Activated CD4-positive, alpha-beta T cell treated with anti-CD3 and anti-CD28 coated beads for 36 hours (primary cell): ENCODE measurements around the gene ACOT8. TPM values are rescaled to one million over a fixed set of nuclear protein-coding genes. Genes with fewer than 3 reads are reported as not detected.
A peak's percentile ranks its signal among the peaks of the same experiment; 100 is the strongest.

Experiments used
- ATAC-seq: fragments of 200-7000 bp; cut with Tn5 transposase; one replicate; pipeline ENCODE4 v1.10.0; 2021; ENCODE audit warnings: mild to moderate bottlenecking, moderate library complexity
- CTCF ChIA-PET: fragments of 350-600 bp; sonication (Branson Sonifier 250); formaldehyde crosslinking; loops from one replicate; lab custom pipeline; 2021; ENCODE audit warnings: antibody characterized with exemption; lab: Charles Lee
- POLR2A ChIA-PET: fragments of 350-600 bp; sonication (Branson Sonifier 250); formaldehyde crosslinking; loops from one replicate; lab custom pipeline; 2021; ENCODE audit warnings: antibody characterized with exemption, inconsistent platforms; lab: Charles Lee
- DNase-seq: peaks from one replicate; pipeline ENCODE4 v3.0.0-alpha.2; 2020
- H3K27ac Mint-ChIP-seq: one replicate; pipeline ENCODE4 v1.8.0; 2021; ENCODE audit warnings: mixed read lengths
- H3K27me3 Mint-ChIP-seq: one replicate; pipeline ENCODE4 v1.8.0; 2021; ENCODE audit warnings: mixed read lengths
- H3K36me3 Mint-ChIP-seq: one replicate; pipeline ENCODE4 v1.8.0; 2021; ENCODE audit warnings: low read depth, mixed read lengths
- H3K4me1 Mint-ChIP-seq: one replicate; pipeline ENCODE4 v1.8.0; 2021; ENCODE audit warnings: mixed read lengths
- H3K4me3 Mint-ChIP-seq: one replicate; pipeline ENCODE4 v1.8.0; 2021; ENCODE audit warnings: mild to moderate bottlenecking, moderate library complexity, mixed read lengths
- H3K9me3 Mint-ChIP-seq: one replicate; pipeline ENCODE4 v1.8.0; 2021; ENCODE audit warnings: low read depth, mixed read lengths
- intact Hi-C, 2 experiments: fragments of 100-400 bp; cut with DNase I in 1 of 2; cut with micrococcal nuclease in 1 of 2; formaldehyde crosslinking; loops; one replicate each; pipeline versions ENCODE4 v1.14.2 to v1.15.1; 2022 to 2024; cut with DNase I, micrococcal nuclease
- total RNA-seq, 2 experiments: library from RNA; stranded (reverse); gene quantifications; one replicate each; pipeline ENCODE4 v1.2.3, GENCODE V29; 2021

Gene ACOT8
- total RNA-seq, 2 experiments from 2014 or later: 21.9 to 22.6 TPM

- no peak overlapping the region for H3K27ac Mint-ChIP-seq
- CTCF ChIA-PET: no interaction called here
- H3K27me3 Mint-ChIP-seq: no peaks in the 10 kb centered on the region
- H3K9me3 Mint-ChIP-seq: no peaks in the 10 kb centered on the region
- intact Hi-C loops: no loop called here
- peaks cover 18% of the 10 kb centered on the region for H3K36me3 Mint-ChIP-seq
- POLR2A ChIA-PET: no interaction called here
- peaks cover 25% of the 10 kb centered on the region for H3K4me1 Mint-ChIP-seq
- ATAC-seq (no peak), DNase-seq (no peak)
- no peak overlapping the region for H3K4me3 Mint-ChIP-seq
Measured at GRCh38 chr20:45894797-45895196, 37.6 kb upstream of the ACOT8 start.

GRCh38 chr20:45893831-45894230 lies 36.6 kb upstream of the ACOT8 start:
- CTCF ChIA-PET: no interaction called here
- Mint-ChIP-seq H3K36me3 (peaks cover 18% of the 10 kb centered on the region), H3K4me1 (peaks cover 31% of the 10 kb centered on the region), H3K27me3 (no peaks in the 10 kb centered on the region), H3K27ac (no peak overlapping the region), H3K4me3 (no peak overlapping the region), H3K9me3 (no peaks in the 10 kb centered on the region)
- POLR2A ChIA-PET: no interaction called here
- ATAC-seq (no peak), DNase-seq (no peak)
- intact Hi-C loops: no loop called here

GRCh38 chr20:45892828-45893500 lies 35.8 kb upstream of the ACOT8 start:
- peak; percentile 41 for DNase-seq
- peaks cover 31% of the 10 kb centered on the region for H3K4me1 Mint-ChIP-seq
- intact Hi-C loops: no loop called here
- no peaks in the 10 kb centered on the region for H3K27me3 Mint-ChIP-seq
- H3K4me3 Mint-ChIP-seq: peak overlapping the region; percentile 89
- H3K36me3 Mint-ChIP-seq: peaks cover 18% of the 10 kb centered on the region
- ATAC-seq: no peak
- CTCF ChIA-PET: interaction anchor here (1.3 to 1.7 kb wide), 4 partner anchors 12 to 41 kb away, joined by 3 to 5 read pairs (median 4); partner anchors contain the start of gene ZSWIM1
- no peaks in the 10 kb centered on the region for H3K9me3 Mint-ChIP-seq
- H3K27ac Mint-ChIP-seq: no peak overlapping the region
- POLR2A ChIA-PET: no interaction called here

- Mint-ChIP-seq H3K27ac (peak overlapping the region; percentile 37), H3K9me3 (no peaks in the 10 kb centered on the region), H3K36me3 (peaks cover 16% of the 10 kb centered on the region), H3K4me1 (peaks cover 31% of the 10 kb centered on the region), H3K4me3 (peak overlapping the region; percentile 89), H3K27me3 (no peaks in the 10 kb centered on the region)
- ChIA-PET CTCF (interaction anchor here (1.3 to 1.7 kb wide), 5 partner anchors 11 to 41 kb away, joined by 3 to 5 read pairs (median 4); partner anchors contain the start of gene ZSWIM1), POLR2A (interaction anchor here (2.2 kb wide), 1 partner anchor 11 kb away, joined by 7 read pairs; the partner anchor contains the start of gene ZSWIM1)
- no peak for DNase-seq
- intact Hi-C loops: no loop called here
- ATAC-seq: no peak
Measured at GRCh38 chr20:45892049-45892825, 35.0 kb upstream of the ACOT8 start.

GRCh38 chr20:45890985-45891983 lies 34.1 kb upstream of the ACOT8 start, which contains the start of the genes CTSA and NEURL2:
Gene CTSA (plus strand): TSS chr20:45891335. CDS start chr20:45891569, 234 bp downstream.
Gene NEURL2 (minus strand): TSS chr20:45891208. CDS start chr20:45890991, 217 bp downstream.
- intact Hi-C loops: loop anchor here (1.0 to 2.0 kb wide), 9 partner anchors 10 to 100 kb away; partner anchors contain the start of genes ACOT8 (in 2 of the 2), UBE2C (in 2 of the 2), ZSWIM1 (in 2 of the 2) and ZSWIM3 (in 2 of the 2)
- ChIA-PET CTCF (interaction anchor here (1.1 to 1.8 kb wide), 7 partner anchors 10 to 94 kb away, joined by 3 to 10 read pairs (median 5); partner anchors contain the start of genes PCIF1 and ZSWIM1), POLR2A (interaction anchor here (0.6 to 2.2 kb wide), 3 partner anchors 10 to 78 kb away, joined by 3 to 7 read pairs (median 5); partner anchors contain the start of gene ZSWIM1)
- peaks cover 23% of the 10 kb centered on the region for H3K36me3 Mint-ChIP-seq
- H3K27me3 Mint-ChIP-seq: no peaks in the 10 kb centered on the region
- H3K4me1 Mint-ChIP-seq: peaks cover 32% of the 10 kb centered on the region
- H3K9me3 Mint-ChIP-seq: no peaks in the 10 kb centered on the region
- ATAC-seq (peak; percentile 80), DNase-seq (peak; percentile 94)
- H3K27ac Mint-ChIP-seq: peak within 1 kb of the TSS; percentile 87
- peak within 1 kb of the TSS; percentile 89 for H3K4me3 Mint-ChIP-seq

GRCh38 chr20:45890077-45890984 lies 33.1 kb upstream of the ACOT8 start:
- peak overlapping the region; percentile 87 for H3K27ac Mint-ChIP-seq

GRCh38 chr20:45888681-45889080 lies 31.5 kb upstream of the ACOT8 start:
- Mint-ChIP-seq H3K4me3 (no peak overlapping the region), H3K4me1 (peaks cover 45% of the 10 kb centered on the region), H3K9me3 (no peaks in the 10 kb centered on the region), H3K27ac (no peak overlapping the region), H3K27me3 (no peaks in the 10 kb centered on the region), H3K36me3 (peaks cover 16% of the 10 kb centered on the region)
- ATAC-seq: no peak
- POLR2A ChIA-PET: interaction anchor here (0.8 to 1.0 kb wide), 2 partner anchors 8 to 32 kb away, joined by 4 read pairs; partner anchors contain the start of genes ACOT8, ZSWIM1 and ZSWIM3
- DNase-seq: no peak
- CTCF ChIA-PET: interaction anchor here (0.5 to 1.8 kb wide), 5 partner anchors 22 to 80 kb away, joined by 3 to 5 read pairs (median 3); no protein-coding TSS in a partner anchor
- intact Hi-C loops: loop anchor here in 1 of 2 experiments (10.0 kb wide), 3 partner anchors 476 to 924 kb away; partner anchors contain the start of genes STK4 and TOMM34

More at GRCh38 chr20:45890077-45890984, 33.1 kb upstream of the ACOT8 start:
- H3K36me3 Mint-ChIP-seq: peaks cover 21% of the 10 kb centered on the region
- CTCF ChIA-PET: interaction anchor here (0.8 to 1.8 kb wide), 7 partner anchors 9 to 95 kb away, joined by 3 to 10 read pairs (median 4); partner anchors contain the start of genes PCIF1 and ZSWIM1
- intact Hi-C loops: loop anchor here (2.0 kb wide), 4 partner anchors 44 to 100 kb away; partner anchors contain the start of genes UBE2C (in 2 of the 2), DNTTIP1 (in 1 of the 2), PCIF1 (in 1 of the 2) and WFDC3 (in 1 of the 2)
- DNase-seq (peak; percentile 73), ATAC-seq (peak; percentile 34)
- peak overlapping the region; percentile 89 for H3K4me3 Mint-ChIP-seq
- no peaks in the 10 kb centered on the region for H3K9me3 Mint-ChIP-seq
- no peaks in the 10 kb centered on the region for H3K27me3 Mint-ChIP-seq
- POLR2A ChIA-PET: interaction anchor here (0.6 to 2.2 kb wide), 3 partner anchors 9 to 77 kb away, joined by 3 to 7 read pairs (median 5); partner anchors contain the start of gene ZSWIM1
- peaks cover 38% of the 10 kb centered on the region for H3K4me1 Mint-ChIP-seq

- Mint-ChIP-seq H3K4me3 (no peak within 1 kb of the TSS), H3K27ac (no peak within 1 kb of the TSS), H3K9me3 (no peaks in the 10 kb centered on the region), H3K4me1 (peaks cover 48% of the 10 kb centered on the region), H3K27me3 (no peaks in the 10 kb centered on the region), H3K36me3 (peaks cover 25% of the 10 kb centered on the region)
- intact Hi-C loops: loop anchor here in 1 of 2 experiments (10.0 kb wide), 3 partner anchors 477 to 923 kb away; partner anchors contain the start of genes STK4 and TOMM34
- ChIA-PET POLR2A (no interaction called here), CTCF (interaction anchor here (0.7 kb wide), 1 partner anchor 341 kb away, joined by 3 read pairs; no protein-coding TSS in a partner anchor)
- no peak for DNase-seq
- ATAC-seq: no peak
Measured at GRCh38 chr20:45887346-45887715, 30.1 kb upstream of the ACOT8 start, which contains the start of gene SPATA25. Gene SPATA25 (minus strand): TSS chr20:45887622. CDS start chr20:45887590, 32 bp downstream.
